SK-N-SH (cell line): ENCODE results near the gene SBF2. TPM values are rescaled to one million over a fixed set of nuclear protein-coding genes. Genes with fewer than 3 reads are reported as not detected.

Experiments
- CTCF ChIA-PET: fragments of 300-600, 350-600 bp; formaldehyde crosslinking; extraction: SDS; loops from one replicate; lab custom pipeline; 2021; lab: Yijun Ruan, JAX
- POLR2A ChIA-PET: fragments of 350-600 bp; sonication (Branson Sonifier 250); formaldehyde crosslinking; extraction: SDS; loops from one replicate; lab custom pipeline; 2020; ENCODE audit warnings: antibody characterized with exemption, inconsistent platforms; lab: Yijun Ruan, JAX
- DNase-seq: peaks from one replicate; pipeline ENCODE4 v3.0.0; 2012
- H2AFZ ChIP-seq: fragments of 200-600 bp; sonication (generic); 2 replicates; pipeline ENCODE4 v1.8.1; 2016; ENCODE audit warnings: antibody characterized with exemption, mild to moderate bottlenecking, low read depth
- H3F3A ChIP-seq: fragments of 200-600 bp; sonication (generic); replicated peaks from 2 replicates; pipeline ENCODE3; 2016; ENCODE audit warnings: antibody characterized with exemption, mild to moderate bottlenecking; ENCODE audit not compliant: insufficient read depth
- H3K27ac ChIP-seq, 2 experiments: fragments of 200-500 bp in 1 of 2; fragments of 200-600 bp in 1 of 2; sonication (Bioruptor generic) in 1 of 2; sonication (generic), shearing (Covaris generic) in 1 of 2; 2 replicates each; pipeline versions ENCODE4 v1.5.1 to v1.6.1; 2014 to 2016; ENCODE audit warnings: low read depth in 2 of 2, inconsistent platforms in 1 of 2, low read length in 1 of 2, mild to moderate bottlenecking in 1 of 2, mixed read lengths in 1 of 2
- H3K27me3 ChIP-seq: fragments of 200-600 bp; sonication (generic), shearing (Covaris generic); 2 replicates; pipeline ENCODE4 v1.6.1; 2016; ENCODE audit warnings: mixed run types; ENCODE audit not compliant: insufficient read depth
- H3K36me3 ChIP-seq, 2 experiments: fragments of 200-500 bp in 1 of 2; fragments of 200-600 bp in 1 of 2; sonication (Bioruptor generic) in 1 of 2; sonication (generic) in 1 of 2; replicated peaks in 1 of 2; 2 replicates each; pipeline versions ENCODE3 to v1.5.1; 2014 to 2016; ENCODE audit warnings: low read length in 1 of 2, mild to moderate bottlenecking in 1 of 2; ENCODE audit not compliant: insufficient read depth in 2 of 2, control insufficient read depth in 1 of 2
- H3K4me1 ChIP-seq, 2 experiments: fragments of 200-500 bp in 1 of 2; fragments of 200-600 bp in 1 of 2; sonication (Bioruptor generic) in 1 of 2; sonication (generic), shearing (Covaris generic) in 1 of 2; 2 replicates each; pipeline versions ENCODE4 v1.5.1 to v1.6.1; 2014 to 2016; ENCODE audit warnings: low read depth in 1 of 2, low read length in 1 of 2, mixed run types in 1 of 2; ENCODE audit not compliant: insufficient read depth in 2 of 2, control insufficient read depth in 1 of 2
- H3K4me2 ChIP-seq: fragments of 200-600 bp; sonication (generic), shearing (Covaris generic); 2 replicates; pipeline ENCODE4 v1.6.1; 2017; ENCODE audit warnings: mixed run types
- H3K4me3 ChIP-seq, 2 experiments: fragments of 200-500 bp in 1 of 2; fragments of 200-600 bp in 1 of 2; sonication (Bioruptor generic) in 1 of 2; sonication (generic), shearing (Covaris generic) in 1 of 2; 2 replicates each; pipeline versions ENCODE4 v1.5.1 to v1.8.1; 2014 to 2016; ENCODE audit warnings: low read depth in 2 of 2, inconsistent platforms in 1 of 2, low read length in 1 of 2, mild to moderate bottlenecking in 1 of 2, mixed read lengths in 1 of 2, moderate library complexity in 1 of 2
- H3K79me2 ChIP-seq: fragments of 200-600 bp; sonication (generic); 2 replicates; pipeline ENCODE4 v1.8.1; 2017; ENCODE audit warnings: mild to moderate bottlenecking; ENCODE audit not compliant: insufficient read depth
- H3K9ac ChIP-seq: fragments of 200-600 bp; sonication (generic); 2 replicates; pipeline ENCODE4 v1.6.1; 2017; ENCODE audit warnings: mixed run types
- H3K9me2 ChIP-seq: fragments of 200-600 bp; sonication (generic); 2 replicates; pipeline ENCODE4 v1.6.1; 2017; ENCODE audit warnings: mixed run types
- H3K9me3 ChIP-seq: fragments of 200-600 bp; sonication (generic); 2 replicates; pipeline ENCODE4 v1.6.1; 2017; ENCODE audit warnings: mixed run types, mild to moderate bottlenecking, moderate library complexity
- H4K20me1 ChIP-seq: fragments of 200-600 bp; sonication (generic); 2 replicates; pipeline ENCODE4 v1.6.1; 2017; ENCODE audit warnings: mild to moderate bottlenecking, mixed run types; ENCODE audit not compliant: insufficient read depth
- EP300 ChIP-seq, 2 experiments: IDR thresholded peaks; 2 replicates each; pipeline versions ENCODE4 v1.4.0 to v1.6.1; 2012; ENCODE audit warnings: borderline replicate concordance in 1 of 2, low read depth in 1 of 2, low read length in 1 of 2
- FOSL2 ChIP-seq: IDR thresholded peaks from 2 replicates; pipeline ENCODE4 v1.4.0; 2012; ENCODE audit warnings: low read depth, mild to moderate bottlenecking, moderate library complexity, borderline replicate concordance
- JUND ChIP-seq: IDR thresholded peaks from 2 replicates; pipeline ENCODE4 v1.4.0; 2012
- MAX ChIP-seq: IDR thresholded peaks from 2 replicates; pipeline ENCODE4 v1.4.0; 2012; ENCODE audit warnings: low read depth
- NRF1 ChIP-seq: IDR thresholded peaks from 2 replicates; pipeline ENCODE4 v1.6.1; 2012; ENCODE audit warnings: low read depth, mild to moderate bottlenecking, low read length
- REST ChIP-seq: IDR thresholded peaks from 2 replicates; pipeline ENCODE4 v1.6.1; 2012; ENCODE audit warnings: mild to moderate bottlenecking, low read depth, low read length, moderate library complexity
- RXRA ChIP-seq: IDR thresholded peaks from 2 replicates; pipeline ENCODE4 v1.4.0; 2012; ENCODE audit warnings: low read depth, mild to moderate bottlenecking, borderline replicate concordance
- SIN3A ChIP-seq: IDR thresholded peaks from 2 replicates; pipeline ENCODE4 v1.6.1; 2012; ENCODE audit warnings: low read depth, mild to moderate bottlenecking, low read length, moderate library complexity, borderline replicate concordance
- WGBS: methylation state at CpG from one replicate; pipeline ENCODE4 v1.1.6; 2017; ENCODE audit warnings: low lambda C conversion rate; 5-methylcytosine and 5-hydroxymethylcytosine counted together
- polyA plus RNA-seq, 3 experiments: library from polyadenylated mRNA; depleted of rRNA; stranded (reverse); fragments of >200 nt; gene quantifications; 2 replicates each; pipeline ENCODE4 v1.2.3, GENCODE V29; 2012
- TF ChIP-seq, protein P1 (sequence below): fragments of 200-600 bp; sonication (generic); IDR thresholded peaks from 2 replicates; pipeline ENCODE4 v1.6.1; 2017; ENCODE audit warnings: antibody characterized with exemption, mild to moderate bottlenecking, moderate library complexity

Gene SBF2
- polyA plus RNA-seq, 1 of the 3 experiments (the other 2 are of a cell fraction): 23.0 TPM

GRCh38 chr11:9853929-9854552 is 440.0 kb downstream of the SBF2 start (continued):
- TF ChIP-seq, protein P1, sequence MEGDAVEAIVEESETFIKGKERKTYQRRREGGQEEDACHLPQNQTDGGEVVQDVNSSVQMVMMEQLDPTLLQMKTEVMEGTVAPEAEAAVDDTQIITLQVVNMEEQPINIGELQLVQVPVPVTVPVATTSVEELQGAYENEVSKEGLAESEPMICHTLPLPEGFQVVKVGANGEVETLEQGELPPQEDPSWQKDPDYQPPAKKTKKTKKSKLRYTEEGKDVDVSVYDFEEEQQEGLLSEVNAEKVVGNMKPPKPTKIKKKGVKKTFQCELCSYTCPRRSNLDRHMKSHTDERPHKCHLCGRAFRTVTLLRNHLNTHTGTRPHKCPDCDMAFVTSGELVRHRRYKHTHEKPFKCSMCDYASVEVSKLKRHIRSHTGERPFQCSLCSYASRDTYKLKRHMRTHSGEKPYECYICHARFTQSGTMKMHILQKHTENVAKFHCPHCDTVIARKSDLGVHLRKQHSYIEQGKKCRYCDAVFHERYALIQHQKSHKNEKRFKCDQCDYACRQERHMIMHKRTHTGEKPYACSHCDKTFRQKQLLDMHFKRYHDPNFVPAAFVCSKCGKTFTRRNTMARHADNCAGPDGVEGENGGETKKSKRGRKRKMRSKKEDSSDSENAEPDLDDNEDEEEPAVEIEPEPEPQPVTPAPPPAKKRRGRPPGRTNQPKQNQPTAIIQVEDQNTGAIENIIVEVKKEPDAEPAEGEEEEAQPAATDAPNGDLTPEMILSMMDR: no peak
- TF ChIP-seq NRF1 (no peak), MAX (no peak), EP300 (IDR thresholded peaks at IDR 0.05; ENCODE audit: borderline replicate concordance in 1 of 2, low read depth in 1 of 2, low read length in 1 of 2) (0 out of 4 replicates have a peak, but pooled peaks of 1 of the 2 experiments have one; percentile 15)

DNA sequence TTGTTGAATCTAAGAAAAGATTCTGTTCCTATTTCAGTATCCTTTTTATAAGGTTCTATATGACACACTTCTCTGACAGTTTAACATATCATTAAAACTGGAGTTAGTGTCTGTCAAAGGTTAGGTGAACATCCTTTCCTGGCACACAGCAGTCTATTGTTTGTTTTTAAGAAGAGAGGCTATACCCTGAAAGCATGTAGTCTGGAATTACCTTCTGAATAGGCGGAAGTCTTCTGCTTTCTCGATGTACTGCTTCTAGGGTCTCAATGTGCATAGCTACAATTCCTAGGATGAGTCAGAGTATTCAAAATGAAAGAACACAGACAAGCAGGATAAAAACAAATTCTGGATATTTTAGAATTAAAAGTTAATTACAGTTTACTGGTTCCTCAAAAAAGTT is 441.6 kb downstream of the SBF2 start:
- Histone ChIP-seq H2AFZ (no peak overlapping the region), H3K79me2 (no peaks in the 10 kb centered on the region), H4K20me1 (no peaks in the 10 kb centered on the region), H3K27ac (no peak overlapping the region), H3K4me3 (no peak overlapping the region), H3F3A (no peaks in the 10 kb centered on the region), H3K9me2 (no peaks in the 10 kb centered on the region), H3K9me3 (no peaks in the 10 kb centered on the region), H3K9ac (no peak overlapping the region), H3K4me1 (peaks cover 0 to 7% of the 10 kb centered on the region in 2 experiments; a peak in 1 of 4 replicates), H3K36me3 (peaks cover 39 to 46% of the 10 kb centered on the region in 2 experiments), H3K27me3 (no peaks in the 10 kb centered on the region), H3K4me2 (no peak overlapping the region)
- 94% methylated on average over 2 of the region's 2 CpGs for WGBS
- no peak for DNase-seq
- TF ChIP-seq SIN3A: no peak
- no peak for TF ChIP-seq RXRA
- TF ChIP-seq FOSL2: peak; percentile 19; the same call in 1 of the 2 replicates
- TF ChIP-seq REST: no peak
- TF ChIP-seq JUND: no peak
- ChIA-PET POLR2A (no interaction called here), CTCF (interaction anchor here (0.8 kb wide), 1 partner anchor 95 kb away, joined by 5 read pairs; no protein-coding TSS in a partner anchor)
